Colonic mucosa (tissue), 4 donors: ENCODE data around the gene FOSB. TPM values are rescaled to one million over a fixed set of nuclear protein-coding genes. Genes with fewer than 3 reads are reported as not detected.

ENCODE experiments used
- DNase-seq: peaks from one replicate; pipeline ENCODE4 v3.0.0-alpha.2; 2020
- H3K27ac ChIP-seq: fragments of 200-600 bp; one replicate; pipeline ENCODE4 v1.8.0; 2021
- H3K27me3 ChIP-seq: fragments of 200-600 bp; one replicate; pipeline ENCODE4 v1.8.0; 2021
- H3K36me3 ChIP-seq: fragments of 200-600 bp; one replicate; pipeline ENCODE4 v1.8.0; 2021
- H3K4me1 ChIP-seq: fragments of 200-600 bp; one replicate; pipeline ENCODE4 v1.8.0; 2021; ENCODE audit warnings: mild to moderate bottlenecking
- H3K4me3 ChIP-seq: fragments of 200-600 bp; one replicate; pipeline ENCODE4 v1.8.0; 2021
- H3K9ac ChIP-seq, 2 donors: one replicate each; pipeline ENCODE4 v1.7.0; 2013; ENCODE audit warnings: control low read depth in 2 of 2, low read depth in 2 of 2, low read length in 2 of 2
- H3K9me3 ChIP-seq: fragments of 200-600 bp; one replicate; pipeline ENCODE4 v1.8.0; 2021
- CTCF ChIP-seq: fragments of 200-600 bp; IDR thresholded peaks from one replicate; pipeline ENCODE4 v1.8.0; 2022; ENCODE audit warnings: antibody characterized with exemption, mild to moderate bottlenecking
- intact Hi-C: fragments of 100-400 bp; cut with DNase I; formaldehyde crosslinking; loops from one replicate; pipeline ENCODE4 v1.14.1; 2022
- total RNA-seq, 2 donors: library from RNA; stranded (reverse); fragmentation: NEBNext Ultra II Directional in 1 of 2; extraction: Animal tissue kit (Norgen Biotek cat#: 25700) in 1 of 2; gene quantifications; one replicate each; pipeline ENCODE4 v1.2.1, GENCODE V29; 2021
- donor health status: healthy.
- donor health status: DM: no; HTN: no; CAD: no.
- donor health status: DM: no; HTN: no; CAD: no.

Gene FOSB
- total RNA-seq, 2 donors from 2014 or later = 1.5 to 3.4 TPM

GRCh38 chr19:45448425-45448756, 19.4 kb upstream of the FOSB start:
- H3K4me1 ChIP-seq = peaks cover 15% of the 10 kb centered on the region
- intact Hi-C loops = no loop called here
- no peaks in the 10 kb centered on the region for H3K27me3 ChIP-seq
- no peak for DNase-seq
- no peaks in the 10 kb centered on the region for H3K36me3 ChIP-seq
- H3K4me3 ChIP-seq = no peak overlapping the region
- no peak overlapping the region for H3K9ac ChIP-seq
- H3K27ac ChIP-seq = peak overlapping the region; percentile 69
- H3K9me3 ChIP-seq = no peaks in the 10 kb centered on the region
- TF ChIP-seq CTCF = no peak

- H3K9ac ChIP-seq = peak overlapping the region in 1 of 2 donors; percentile 74
- H3K27ac ChIP-seq = peak overlapping the region; percentile 69
- no peaks in the 10 kb centered on the region for H3K36me3 ChIP-seq
- H3K4me1 ChIP-seq = peaks cover 15% of the 10 kb centered on the region
- DNase-seq = no peak
- intact Hi-C loops = no loop called here
- no peaks in the 10 kb centered on the region for H3K27me3 ChIP-seq
- no peaks in the 10 kb centered on the region for H3K9me3 ChIP-seq
- H3K4me3 ChIP-seq = no peak overlapping the region
- TF ChIP-seq CTCF = no peak
These were observed 18.9 kb upstream of the FOSB start for GRCh38 chr19:45448887-45449299.

GRCh38 chr19:45450012-45450333, 17.8 kb upstream of the FOSB start:
- no peaks in the 10 kb centered on the region for H3K9me3 ChIP-seq
- H3K4me1 ChIP-seq = peaks cover 16% of the 10 kb centered on the region
- H3K27me3 ChIP-seq = no peaks in the 10 kb centered on the region
- peak overlapping the region; percentile 69 for H3K27ac ChIP-seq
- TF ChIP-seq CTCF = no peak
- peak overlapping the region; percentile 64 to 78 for H3K9ac ChIP-seq
- peak overlapping the region; percentile 53 for H3K4me3 ChIP-seq
- DNase-seq = peak; percentile 27
- intact Hi-C loops = no loop called here
- H3K36me3 ChIP-seq = no peaks in the 10 kb centered on the region

- H3K9ac ChIP-seq = peak overlapping the region; percentile 92 to 93
- H3K4me1 ChIP-seq = peaks cover 23% of the 10 kb centered on the region
- intact Hi-C loops = no loop called here
- no peak for TF ChIP-seq CTCF
- no peaks in the 10 kb centered on the region for H3K36me3 ChIP-seq
- H3K27ac ChIP-seq = peak overlapping the region; percentile 70
- no peaks in the 10 kb centered on the region for H3K27me3 ChIP-seq
- no peaks in the 10 kb centered on the region for H3K9me3 ChIP-seq
- H3K4me3 ChIP-seq = peak overlapping the region; percentile 53
- peak; percentile 50 for DNase-seq
These were observed 16.5 kb upstream of the FOSB start for GRCh38 chr19:45451131-45451849.

- no peaks in the 10 kb centered on the region for H3K36me3 ChIP-seq
- no peak overlapping the region for H3K4me3 ChIP-seq
- DNase-seq = no peak
- no peaks in the 10 kb centered on the region for H3K9me3 ChIP-seq
- peaks cover 23% of the 10 kb centered on the region for H3K4me1 ChIP-seq
- H3K27me3 ChIP-seq = no peaks in the 10 kb centered on the region
- no peak overlapping the region for H3K27ac ChIP-seq
- intact Hi-C loops = no loop called here
- H3K9ac ChIP-seq = no peak overlapping the region
- TF ChIP-seq CTCF = no peak
These were observed 15.9 kb upstream of the FOSB start for GRCh38 chr19:45451850-45452387.
